ENCODE data around the gene IQGAP3.
"Not testable (repeated sequence)": the region's sequence is repeated elsewhere in the genome, so short reads cannot be mapped to it uniquely, and the experiment has no call there.

Gene IQGAP3

DNA sequence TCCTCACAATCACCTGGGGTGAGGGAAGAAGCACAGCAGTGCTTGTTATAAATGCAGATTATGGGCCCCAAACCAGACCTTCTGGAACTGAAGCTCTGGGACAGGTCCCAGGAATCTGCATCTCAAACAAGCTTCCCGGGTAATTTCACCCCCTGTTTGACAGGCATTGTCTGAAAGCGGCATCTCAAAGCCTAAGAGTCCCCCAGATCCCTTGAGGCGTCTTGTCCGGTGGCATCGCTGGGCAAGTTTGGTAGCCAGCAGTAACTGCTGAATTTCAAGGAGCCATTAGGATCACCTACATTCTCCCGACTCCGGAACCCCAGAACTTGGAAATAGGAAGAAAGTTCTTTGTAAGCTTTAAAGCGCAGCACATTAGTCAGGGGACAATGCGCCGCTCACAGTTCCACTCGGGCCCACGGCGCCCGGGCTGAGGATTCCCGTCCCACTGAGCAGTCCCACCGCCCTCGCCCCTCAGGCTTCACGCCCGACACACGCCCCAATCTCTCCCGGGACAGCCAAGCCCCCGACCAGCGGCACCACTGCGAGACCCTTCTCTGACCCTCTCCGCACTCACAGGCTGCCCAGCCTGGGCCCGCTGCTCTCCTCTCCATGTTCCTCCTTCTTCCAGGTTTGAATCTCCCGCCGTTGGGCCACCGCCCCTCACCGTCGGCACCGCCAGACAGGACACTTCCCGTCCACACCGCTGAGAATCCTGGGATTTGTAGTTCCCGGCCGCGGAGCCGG, at the start of gene IQGAP3:
TSS of gene IQGAP3 (minus strand) at position 647 of the 744 bp plus-strand sequence. CDS start at position 611, 36 bp downstream.
- DNase-seq (ENCODE audit: low read depth) = peak; percentile 53

DNA sequence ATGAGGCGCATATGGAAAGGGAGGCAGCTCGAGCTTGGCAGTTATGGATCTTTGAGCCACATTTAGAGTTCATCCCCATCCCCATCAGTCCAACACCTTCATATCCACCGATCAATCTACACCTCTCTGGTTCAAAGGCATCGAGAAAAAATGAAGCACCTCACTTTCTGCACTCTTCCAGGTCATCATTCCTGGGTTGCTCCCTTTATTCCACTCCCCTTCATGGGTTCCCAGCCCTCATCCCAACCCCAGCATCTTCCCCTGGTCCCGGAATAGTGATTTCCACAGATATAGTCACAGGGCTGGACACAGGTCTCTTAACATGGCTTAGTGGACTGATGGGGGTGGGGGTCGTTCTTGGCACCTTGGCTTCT, 47.2 kb upstream of the IQGAP3 start:
- DNase-seq (ENCODE audit: low read depth) = no peak

- no peak for DNase-seq (ENCODE audit: low read depth)
These were observed 46.7 kb upstream of the IQGAP3 start, which contains the start of gene HAPLN2 for GRCh38 chr1:156618853-156619581. Gene HAPLN2 (plus strand): TSS chr1:156619415. CDS start chr1:156623491, 4,076 bp downstream.

GRCh38 chr1:156616463-156616862, 44.1 kb upstream of the IQGAP3 start:
- no peak for DNase-seq (ENCODE audit: low read depth)

DNA sequence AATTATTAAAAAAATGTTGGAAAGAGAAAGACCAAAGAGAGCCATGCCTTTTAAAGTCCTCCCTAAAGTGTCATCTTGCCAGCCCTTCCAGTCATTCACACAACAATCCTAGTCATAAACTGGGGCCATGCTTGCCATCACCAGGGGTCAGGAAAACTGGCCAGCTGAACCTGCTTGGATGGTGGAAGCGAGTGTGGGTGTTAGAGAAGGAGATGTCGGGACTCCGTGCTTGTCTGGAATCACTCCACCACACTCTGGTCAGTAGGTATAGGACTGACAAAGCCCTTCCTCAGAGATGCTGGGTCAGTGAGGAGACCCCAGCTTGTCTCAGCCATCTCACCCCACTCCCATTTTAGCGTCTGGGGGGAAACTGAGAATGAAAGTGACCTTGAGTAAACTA, 43.6 kb upstream of the IQGAP3 start:
- DNase-seq (ENCODE audit: low read depth) = no peak

GRCh38 chr1:156612666-156613065, 40.3 kb upstream of the IQGAP3 start:
- DNase-seq (ENCODE audit: low read depth) = no peak

DNA sequence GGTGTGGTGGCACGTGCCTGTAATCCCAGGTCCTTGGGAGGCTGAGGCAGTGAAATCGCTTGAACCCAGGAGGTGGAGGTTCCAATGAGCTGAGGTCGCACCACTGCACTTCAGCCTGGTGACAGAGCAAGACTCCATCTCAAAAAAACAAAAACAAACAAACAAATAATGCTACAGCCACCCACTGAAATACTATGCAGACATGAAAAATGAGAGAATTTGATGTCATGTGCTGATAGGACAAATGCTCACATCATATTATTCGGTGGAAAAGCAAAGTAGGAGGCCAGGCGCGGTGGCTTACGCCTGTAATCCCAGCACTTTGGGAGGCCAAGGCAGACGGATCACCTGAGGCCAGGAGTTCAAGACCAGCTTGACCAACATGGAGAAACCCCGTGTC, 37.7 kb upstream of the IQGAP3 start:
- DNase-seq (ENCODE audit: low read depth) = not testable (repeated sequence)

DNA sequence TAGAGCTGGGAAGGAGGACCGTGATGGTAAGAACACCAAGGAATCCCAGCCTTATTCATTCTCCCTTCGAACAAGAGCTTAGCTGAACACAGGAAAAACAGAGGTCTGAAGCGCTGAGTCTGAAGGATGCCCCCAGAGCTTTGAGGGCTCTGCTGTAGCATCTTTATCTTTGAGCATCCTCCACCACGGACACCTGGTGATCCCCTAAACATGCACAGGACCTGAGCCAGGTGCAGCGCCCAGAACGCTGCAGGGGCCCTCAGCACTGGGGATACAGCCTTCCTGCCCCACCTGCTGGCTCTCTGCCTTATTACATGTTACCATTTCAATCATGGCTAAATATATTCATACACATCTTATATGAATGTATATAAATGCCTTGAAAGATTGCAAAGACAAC, 36.6 kb upstream of the IQGAP3 start:
- DNase-seq (ENCODE audit: low read depth) = peak; percentile 37

GRCh38 chr1:156608036-156608674, 35.8 kb upstream of the IQGAP3 start:
- no peak for DNase-seq (ENCODE audit: low read depth)

GRCh38 chr1:156607344-156607743, 35.0 kb upstream of the IQGAP3 start:
- not testable (repeated sequence) for DNase-seq (ENCODE audit: low read depth)

- no peak for DNase-seq (ENCODE audit: low read depth)
These were observed 30.2 kb upstream of the IQGAP3 start for GRCh38 chr1:156602557-156602993.

GRCh38 chr1:156601892-156602291, 29.5 kb upstream of the IQGAP3 start:
- no peak for DNase-seq (ENCODE audit: low read depth)

DNA sequence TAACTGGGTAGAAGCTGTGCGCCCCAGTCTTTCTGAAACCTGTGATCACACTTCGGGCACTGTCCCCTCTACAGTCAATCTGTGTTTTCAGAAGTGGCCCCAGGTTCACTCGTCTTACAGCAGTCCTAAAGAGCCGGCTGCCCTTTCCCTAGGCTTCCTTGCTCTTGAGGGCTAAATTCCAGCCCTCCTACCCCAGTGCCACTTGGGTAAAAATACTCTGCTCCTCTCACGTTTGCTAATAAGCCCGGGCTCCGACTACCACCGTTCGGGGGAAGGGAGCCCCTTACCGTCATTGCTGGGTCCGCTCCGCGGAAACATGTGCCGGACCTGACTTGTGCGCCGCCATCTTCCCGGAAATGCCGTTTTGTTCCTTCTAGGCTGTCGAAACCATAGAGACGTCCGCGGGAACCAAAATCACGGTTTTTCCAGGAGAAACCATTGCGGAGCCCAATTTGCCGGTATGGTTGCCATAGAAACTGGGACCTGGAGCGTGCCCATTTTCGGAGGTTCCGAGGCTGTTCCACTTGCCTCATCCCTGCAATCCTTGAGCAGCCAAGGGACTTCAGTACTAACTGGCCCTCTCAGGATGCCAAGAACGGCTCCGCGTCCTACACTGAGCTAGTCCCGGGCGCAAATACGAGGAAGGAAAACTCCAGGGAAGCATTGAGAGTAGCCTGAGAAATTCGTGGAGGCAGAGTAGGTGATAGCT, 28.9 kb upstream of the IQGAP3 start, which contains the start of gene GPATCH4:
TSS of gene GPATCH4 (minus strand) at position 358 of the 709 bp plus-strand sequence.
- DNase-seq (ENCODE audit: low read depth) = peak; percentile 63

DNA sequence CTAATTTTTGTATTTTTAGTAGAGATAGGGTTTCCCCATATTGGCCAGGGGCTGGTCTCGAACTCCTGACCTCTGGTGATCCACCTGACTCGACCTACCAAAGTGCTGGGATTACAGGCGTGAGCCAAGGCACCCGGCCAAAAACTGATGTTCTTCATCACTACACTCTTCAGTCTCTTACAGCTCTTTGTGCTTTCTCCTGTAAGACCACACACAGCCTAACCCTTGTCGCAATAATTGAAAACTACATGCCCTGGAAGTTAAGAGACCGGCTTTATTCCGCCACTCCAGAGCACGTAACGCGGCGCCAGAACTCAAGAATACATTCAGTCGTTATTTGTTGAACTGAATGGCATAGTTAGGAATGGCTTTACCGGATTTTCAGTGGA, 28.4 kb upstream of the IQGAP3 start:
- DNase-seq (ENCODE audit: low read depth) = no peak

GRCh38 chr1:156599811-156600210, 27.4 kb upstream of the IQGAP3 start:
- DNase-seq (ENCODE audit: low read depth) = no peak

- no peak for DNase-seq (ENCODE audit: low read depth)
These were observed 26.5 kb upstream of the IQGAP3 start for GRCh38 chr1:156598731-156599432.

DNA sequence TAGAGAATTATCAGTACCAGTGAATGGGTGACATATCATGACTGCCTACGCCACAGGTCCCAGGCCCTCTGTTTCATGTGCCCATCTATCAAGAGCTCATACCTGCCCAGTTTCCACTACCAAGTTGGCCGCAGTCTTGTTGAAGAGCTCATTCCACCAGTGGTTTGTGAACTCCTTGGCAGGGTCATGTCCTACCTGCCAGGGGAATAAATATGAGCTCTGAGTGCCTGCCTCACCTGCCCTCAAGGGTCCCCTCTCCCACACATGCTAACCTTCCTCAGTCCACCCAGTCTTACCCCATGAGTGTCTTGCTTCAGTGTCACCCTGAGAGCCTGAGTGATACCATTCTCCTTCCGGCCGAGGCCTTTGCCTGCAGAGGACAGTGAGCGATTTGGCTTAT, 25.8 kb upstream of the IQGAP3 start:
- no peak for DNase-seq (ENCODE audit: low read depth)

DNA sequence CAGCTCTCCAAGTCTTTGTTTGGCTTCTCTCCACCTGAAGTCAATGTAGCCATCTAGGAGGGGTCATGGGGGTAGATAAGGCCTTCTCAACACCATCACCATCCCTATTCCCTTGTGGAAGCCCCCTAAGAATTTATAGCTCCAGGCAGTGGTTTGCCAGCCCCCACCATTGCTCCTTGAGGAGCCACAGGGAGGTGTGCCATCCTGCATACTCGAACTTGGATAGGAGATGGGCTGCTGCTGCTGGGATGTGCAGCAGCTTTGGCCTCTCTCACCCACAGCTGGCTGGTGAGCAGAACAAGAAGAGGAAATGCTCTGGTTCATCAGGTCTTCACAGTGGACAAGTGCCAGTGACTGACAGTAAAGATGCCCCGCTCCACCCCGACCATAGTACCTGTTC, 24.1 kb upstream of the IQGAP3 start:
- DNase-seq (ENCODE audit: low read depth) = no peak

- no peak for DNase-seq (ENCODE audit: low read depth)
These were observed 22.7 kb upstream of the IQGAP3 start for GRCh38 chr1:156595016-156595415.

GRCh38 chr1:156594190-156594589, 21.8 kb upstream of the IQGAP3 start:
- no peak for DNase-seq (ENCODE audit: low read depth)

DNA sequence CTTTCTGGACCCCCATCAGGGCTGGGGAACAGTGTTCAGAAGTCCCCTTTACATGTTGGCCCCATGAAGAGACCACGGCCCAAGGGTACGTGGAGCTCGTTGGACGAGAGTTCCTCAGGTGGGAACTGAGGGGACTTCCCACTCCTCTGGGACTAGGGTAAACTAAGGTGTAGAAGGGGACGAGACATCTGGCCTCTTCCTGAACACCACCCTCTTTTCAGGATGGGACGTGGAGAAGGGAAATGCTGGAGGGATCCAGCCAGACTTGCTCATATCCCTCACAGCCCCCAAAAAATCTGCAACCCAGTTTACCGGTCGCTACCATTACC, 21.3 kb upstream of the IQGAP3 start:
- no peak for DNase-seq (ENCODE audit: low read depth)

Data from stimulated activated CD8-positive, alpha-beta memory T cell treated with anti-CD3 and anti-CD28 coated beads, Interleukin-4, amount 100 ng/mL, for 24 hours (primary cell).